Bronchial epithelial cell (primary cell): Measurements from ENCODE around the gene USB1. TPM values are rescaled to one million over a fixed set of nuclear protein-coding genes. Genes with fewer than 3 reads are reported as not detected.

Experiments
- DNase-seq: peaks from one replicate; pipeline ENCODE4 v3.0.0-alpha.2; 2010; ENCODE audit warnings: low read depth
- FAIRE-seq: peaks from 2 replicates; lab custom pipeline; 2011; peaks lifted over from hg19 to GRCh38; lab: Jason Lieb, UNC
- H3K27me3 ChIP-seq: 2 replicates; pipeline ENCODE4 v1.5.1; 2011; ENCODE audit warnings: low read length; ENCODE audit not compliant: control insufficient read depth, insufficient read depth
- H3K36me3 ChIP-seq: 2 replicates; pipeline ENCODE4 v1.5.1; 2011; ENCODE audit warnings: low read length; ENCODE audit not compliant: control insufficient read depth, insufficient read depth
- H3K4me3 ChIP-seq: 2 replicates; pipeline ENCODE4 v1.5.1; 2011; ENCODE audit warnings: mild to moderate bottlenecking, low read depth, low read length, control low read depth
- total RNA-seq: library from RNA; depleted of rRNA; stranded (reverse); fragments of >200 nt; gene quantifications from 2 replicates; pipeline ENCODE4 v1.2.1, GENCODE V29; 2014
- TF ChIP-seq, protein P1 (sequence below): IDR thresholded peaks from 2 replicates; pipeline ENCODE4 v1.5.1; 2011; ENCODE audit warnings: mild to moderate bottlenecking, moderate library complexity, low read length, control low read depth, inconsistent platforms; ENCODE audit not compliant: insufficient read depth, severe bottlenecking

USB1 gene
- total RNA-seq, 1 donor from 2014 or later, result 29.5 TPM

DNA sequence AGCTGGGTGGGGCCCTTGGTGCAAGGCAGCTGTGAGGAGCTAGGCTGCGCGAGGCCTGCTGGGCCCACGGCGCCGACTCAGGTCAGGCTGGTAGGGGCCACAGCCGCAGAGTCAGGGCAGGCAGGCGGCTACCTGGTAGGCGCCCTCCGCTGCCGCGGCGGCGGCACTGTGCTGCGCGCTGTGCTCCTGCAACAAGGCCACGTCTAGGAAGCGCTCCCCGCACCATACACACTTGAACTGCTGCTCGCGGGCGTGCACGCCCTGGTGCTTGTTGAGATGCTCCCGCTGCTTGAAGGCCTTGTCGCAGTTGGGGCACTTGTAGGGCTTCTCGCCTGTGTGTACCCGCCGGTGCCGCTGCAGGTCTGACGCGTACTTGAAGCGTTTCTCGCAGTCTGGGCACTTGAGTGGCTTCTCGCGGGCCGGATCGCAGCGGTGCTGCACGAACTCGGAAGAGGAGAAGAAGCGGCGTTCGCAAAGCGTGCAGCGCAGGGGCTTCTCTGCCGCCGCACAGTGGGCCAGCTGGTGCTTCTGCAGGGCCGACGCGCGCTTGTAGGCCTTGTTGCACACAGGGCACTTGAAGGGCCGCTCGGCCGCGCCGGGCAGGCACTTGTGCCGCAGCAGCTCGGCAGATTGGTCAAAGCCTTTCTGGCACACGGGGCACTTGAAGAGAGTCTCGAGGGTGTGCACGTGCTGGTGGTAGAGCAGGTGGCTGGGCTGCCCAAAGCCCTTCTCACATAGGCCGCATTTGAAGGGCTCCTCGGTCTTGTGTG, 4.6 kb upstream of the USB1 start:
- FAIRE-seq (no peak), DNase-seq (no peak)
- no peaks in the 10 kb centered on the region for H3K27me3 ChIP-seq
- H3K4me3 ChIP-seq, result no peak overlapping the region
- TF ChIP-seq, protein P1, sequence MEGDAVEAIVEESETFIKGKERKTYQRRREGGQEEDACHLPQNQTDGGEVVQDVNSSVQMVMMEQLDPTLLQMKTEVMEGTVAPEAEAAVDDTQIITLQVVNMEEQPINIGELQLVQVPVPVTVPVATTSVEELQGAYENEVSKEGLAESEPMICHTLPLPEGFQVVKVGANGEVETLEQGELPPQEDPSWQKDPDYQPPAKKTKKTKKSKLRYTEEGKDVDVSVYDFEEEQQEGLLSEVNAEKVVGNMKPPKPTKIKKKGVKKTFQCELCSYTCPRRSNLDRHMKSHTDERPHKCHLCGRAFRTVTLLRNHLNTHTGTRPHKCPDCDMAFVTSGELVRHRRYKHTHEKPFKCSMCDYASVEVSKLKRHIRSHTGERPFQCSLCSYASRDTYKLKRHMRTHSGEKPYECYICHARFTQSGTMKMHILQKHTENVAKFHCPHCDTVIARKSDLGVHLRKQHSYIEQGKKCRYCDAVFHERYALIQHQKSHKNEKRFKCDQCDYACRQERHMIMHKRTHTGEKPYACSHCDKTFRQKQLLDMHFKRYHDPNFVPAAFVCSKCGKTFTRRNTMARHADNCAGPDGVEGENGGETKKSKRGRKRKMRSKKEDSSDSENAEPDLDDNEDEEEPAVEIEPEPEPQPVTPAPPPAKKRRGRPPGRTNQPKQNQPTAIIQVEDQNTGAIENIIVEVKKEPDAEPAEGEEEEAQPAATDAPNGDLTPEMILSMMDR, result no peak
- peaks cover 23% of the 10 kb centered on the region for H3K36me3 ChIP-seq

DNA sequence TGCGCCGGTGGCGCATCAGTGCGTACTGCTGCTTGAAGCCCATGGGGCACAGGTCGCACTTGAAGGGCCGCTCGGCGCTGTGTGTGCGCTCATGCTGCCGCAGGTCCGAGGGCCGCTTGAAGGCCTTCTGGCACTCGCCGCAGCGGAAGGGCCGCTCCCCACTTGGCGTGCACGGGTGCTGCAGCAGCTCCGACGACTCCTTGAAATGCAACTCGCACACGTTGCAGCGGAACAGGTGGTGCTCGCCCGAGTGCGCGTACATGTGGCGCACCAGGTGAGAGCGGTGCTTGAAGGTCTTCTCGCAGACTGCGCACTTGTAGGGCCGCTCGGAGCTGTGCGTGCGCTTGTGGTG, 4.1 kb upstream of the USB1 start:
- FAIRE-seq, result no peak
- TF ChIP-seq, protein P1, result no peak
- Histone ChIP-seq H3K27me3 (no peaks in the 10 kb centered on the region), H3K36me3 (peaks cover 23% of the 10 kb centered on the region), H3K4me3 (no peak overlapping the region)
- no peak for DNase-seq

DNA sequence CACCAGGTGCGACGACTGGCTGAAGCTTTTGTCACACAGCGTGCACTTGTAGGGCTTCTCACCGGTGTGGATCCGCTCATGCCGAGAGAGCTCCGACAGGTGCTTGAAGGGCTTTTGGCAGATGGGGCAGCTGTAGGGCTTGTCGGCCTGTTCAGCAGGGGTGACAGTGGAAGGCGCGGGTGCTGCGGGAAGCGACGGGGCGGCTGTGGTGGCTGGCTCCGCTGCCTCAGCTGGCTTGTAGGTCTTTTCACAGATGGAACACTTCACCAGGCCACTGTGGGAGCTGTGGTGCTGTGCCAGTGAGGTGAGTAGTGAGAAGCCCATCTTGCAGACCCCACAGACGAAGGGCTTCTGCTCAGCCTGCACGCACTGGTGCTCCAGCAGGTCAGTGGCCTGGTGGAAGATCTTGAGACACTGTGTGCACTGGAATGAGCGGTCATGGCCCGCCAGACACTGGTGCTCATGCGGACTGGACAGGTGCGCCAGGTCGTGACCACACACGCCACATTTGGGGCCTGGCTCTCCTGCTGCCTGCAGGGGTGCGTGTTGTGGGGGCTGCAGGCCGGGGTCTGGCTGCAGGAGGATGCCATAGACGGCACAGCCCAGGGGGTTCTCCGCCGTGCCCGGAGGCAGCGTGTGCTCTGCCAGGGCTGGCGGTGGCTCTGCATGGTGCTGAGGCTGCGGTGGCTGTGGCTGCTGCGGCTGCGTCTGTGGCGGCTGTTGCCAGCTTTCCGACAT, 3.5 kb upstream of the USB1 start:
- FAIRE-seq (no peak), DNase-seq (no peak)
- no peak overlapping the region for H3K4me3 ChIP-seq

DNA sequence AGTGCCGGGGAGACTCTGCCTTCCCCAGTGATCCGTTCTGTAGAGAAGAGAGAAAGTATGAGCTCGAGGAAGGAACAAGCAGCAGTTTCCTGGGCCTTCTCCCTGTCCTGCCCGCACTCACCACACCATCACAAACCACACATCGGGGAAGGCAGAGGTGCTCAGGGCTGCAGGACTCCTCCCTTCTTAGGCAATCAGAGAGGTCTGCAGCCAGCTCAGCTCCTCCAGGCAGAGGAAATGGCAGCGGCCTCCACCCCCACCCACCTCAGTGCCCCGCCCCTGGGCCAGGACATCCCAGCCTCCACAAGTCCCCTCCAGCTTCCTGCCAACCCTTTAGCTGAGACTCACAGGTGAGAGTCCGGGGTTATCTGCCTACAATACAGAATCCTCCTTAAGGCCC, 2.7 kb upstream of the USB1 start:
- peaks cover 26% of the 10 kb centered on the region for H3K36me3 ChIP-seq
- peak; percentile 78 for DNase-seq
- TF ChIP-seq, protein P1, result no peak
- no peak overlapping the region for H3K4me3 ChIP-seq
- no peaks in the 10 kb centered on the region for H3K27me3 ChIP-seq
- FAIRE-seq, result no peak

More for the DNA sequence above, 3.5 kb upstream of the USB1 start:
- Histone ChIP-seq H3K36me3 (peaks cover 23% of the 10 kb centered on the region), H3K27me3 (no peaks in the 10 kb centered on the region)
- TF ChIP-seq, protein P1, result no peak

DNA sequence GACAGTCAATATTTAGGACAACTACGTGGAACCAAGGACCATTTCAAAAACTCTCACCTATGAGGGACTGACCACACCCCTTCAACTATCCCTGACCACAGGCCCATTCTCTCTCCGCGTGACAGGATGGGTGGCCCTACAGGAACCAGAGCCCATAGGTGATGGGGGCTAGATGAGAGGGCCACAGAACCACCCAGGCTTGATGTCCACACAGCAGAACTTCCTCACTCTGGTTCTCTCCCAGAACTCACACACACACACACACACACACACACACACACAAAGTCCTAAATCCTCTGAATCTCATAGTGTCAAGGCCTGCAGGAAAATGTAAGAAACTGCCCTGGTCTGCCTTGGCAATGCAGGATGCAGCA, 2.2 kb upstream of the USB1 start:
- DNase-seq (no peak), FAIRE-seq (peak; percentile 86)
- TF ChIP-seq, protein P1, result no peak
- H3K36me3 ChIP-seq, result peaks cover 26% of the 10 kb centered on the region
- no peaks in the 10 kb centered on the region for H3K27me3 ChIP-seq
- no peak overlapping the region for H3K4me3 ChIP-seq
